ENCODE data around the gene KRTAP4-1.
"Not testable (repeated sequence)": the region's sequence is repeated elsewhere in the genome, so short reads cannot be mapped to it uniquely, and the experiment has no call there.

KRTAP4-1 gene

GRCh38 chr17:41184480-41184961 is at the start of gene KRTAP4-1:
KRTAP4-1 (minus strand) TSS chr17:41184911; CDS start chr17:41184854, 57 bp downstream.
- DNase-seq (ENCODE audit: low read depth): no peak
- no peak within 1 kb of the TSS for H3K4me3 ChIP-seq (ENCODE audit: low read depth, low read length)
- TF ChIP-seq, protein P1, sequence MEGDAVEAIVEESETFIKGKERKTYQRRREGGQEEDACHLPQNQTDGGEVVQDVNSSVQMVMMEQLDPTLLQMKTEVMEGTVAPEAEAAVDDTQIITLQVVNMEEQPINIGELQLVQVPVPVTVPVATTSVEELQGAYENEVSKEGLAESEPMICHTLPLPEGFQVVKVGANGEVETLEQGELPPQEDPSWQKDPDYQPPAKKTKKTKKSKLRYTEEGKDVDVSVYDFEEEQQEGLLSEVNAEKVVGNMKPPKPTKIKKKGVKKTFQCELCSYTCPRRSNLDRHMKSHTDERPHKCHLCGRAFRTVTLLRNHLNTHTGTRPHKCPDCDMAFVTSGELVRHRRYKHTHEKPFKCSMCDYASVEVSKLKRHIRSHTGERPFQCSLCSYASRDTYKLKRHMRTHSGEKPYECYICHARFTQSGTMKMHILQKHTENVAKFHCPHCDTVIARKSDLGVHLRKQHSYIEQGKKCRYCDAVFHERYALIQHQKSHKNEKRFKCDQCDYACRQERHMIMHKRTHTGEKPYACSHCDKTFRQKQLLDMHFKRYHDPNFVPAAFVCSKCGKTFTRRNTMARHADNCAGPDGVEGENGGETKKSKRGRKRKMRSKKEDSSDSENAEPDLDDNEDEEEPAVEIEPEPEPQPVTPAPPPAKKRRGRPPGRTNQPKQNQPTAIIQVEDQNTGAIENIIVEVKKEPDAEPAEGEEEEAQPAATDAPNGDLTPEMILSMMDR (IDR thresholded peaks at IDR 0.05; ENCODE audit: insufficient read depth, low read depth, low read length, missing control alignments): no peak

GRCh38 chr17:41232399-41233105 is 47.8 kb upstream of the KRTAP4-1 start, which contains the start of gene KRTAP9-3:
KRTAP9-3 (plus strand) TSS chr17:41232449; CDS start chr17:41232502, 53 bp downstream.
- DNase-seq (ENCODE audit: low read depth); H3K4me3 ChIP-seq (ENCODE audit: low read depth, low read length): not testable (repeated sequence)

GRCh38 chr17:41231731-41232130 is 47.0 kb upstream of the KRTAP4-1 start:
- TF ChIP-seq, protein P1 (IDR thresholded peaks at IDR 0.05; ENCODE audit: insufficient read depth, low read depth, low read length, missing control alignments): no peak
- DNase-seq (ENCODE audit: low read depth): no peak
- no peak overlapping the region for H3K4me3 ChIP-seq (ENCODE audit: low read depth, low read length)

GRCh38 chr17:41230094-41230493 is 45.4 kb upstream of the KRTAP4-1 start:
- no peak overlapping the region for H3K4me3 ChIP-seq (ENCODE audit: low read depth, low read length)
- TF ChIP-seq, protein P1 (IDR thresholded peaks at IDR 0.05; ENCODE audit: insufficient read depth, low read depth, low read length, missing control alignments): no peak
- no peak for DNase-seq (ENCODE audit: low read depth)

GRCh38 chr17:41226598-41227095 is 41.9 kb upstream of the KRTAP4-1 start, which contains the start of gene KRTAP9-2:
KRTAP9-2 (plus strand) TSS chr17:41226648; CDS start chr17:41226655, 7 bp downstream.
- not testable (repeated sequence) for H3K4me3 ChIP-seq (ENCODE audit: low read depth, low read length); DNase-seq (ENCODE audit: low read depth)

DNA sequence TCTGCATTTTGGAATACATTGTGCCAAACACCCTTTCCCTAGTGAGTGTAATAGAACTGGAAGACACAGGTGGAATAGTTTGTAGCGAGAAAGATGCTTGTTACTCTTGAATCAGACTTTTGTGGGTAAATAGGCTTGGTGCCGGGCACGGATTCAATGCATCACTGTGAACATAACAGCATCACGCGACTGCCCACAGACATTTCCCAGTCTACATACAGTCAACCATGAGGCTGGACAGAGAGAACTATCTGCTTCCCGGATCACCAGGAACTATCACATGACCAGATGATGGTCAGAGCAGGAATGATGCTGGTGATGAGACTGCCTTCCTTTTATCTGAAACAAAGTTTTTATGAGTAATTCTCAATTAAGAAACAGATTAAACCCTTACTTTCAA is 41.3 kb upstream of the KRTAP4-1 start:
- TF ChIP-seq, protein P1 (IDR thresholded peaks at IDR 0.05; ENCODE audit: insufficient read depth, low read depth, low read length, missing control alignments): no peak
- no peak overlapping the region for H3K4me3 ChIP-seq (ENCODE audit: low read depth, low read length)
- no peak for DNase-seq (ENCODE audit: low read depth)

- H3K4me3 ChIP-seq (ENCODE audit: low read depth, low read length): no peak overlapping the region
- TF ChIP-seq, protein P1 (IDR thresholded peaks at IDR 0.05; ENCODE audit: insufficient read depth, low read depth, low read length, missing control alignments): no peak
- no peak for DNase-seq (ENCODE audit: low read depth)
Measured at GRCh38 chr17:41223821-41224220, 39.1 kb upstream of the KRTAP4-1 start.

DNA sequence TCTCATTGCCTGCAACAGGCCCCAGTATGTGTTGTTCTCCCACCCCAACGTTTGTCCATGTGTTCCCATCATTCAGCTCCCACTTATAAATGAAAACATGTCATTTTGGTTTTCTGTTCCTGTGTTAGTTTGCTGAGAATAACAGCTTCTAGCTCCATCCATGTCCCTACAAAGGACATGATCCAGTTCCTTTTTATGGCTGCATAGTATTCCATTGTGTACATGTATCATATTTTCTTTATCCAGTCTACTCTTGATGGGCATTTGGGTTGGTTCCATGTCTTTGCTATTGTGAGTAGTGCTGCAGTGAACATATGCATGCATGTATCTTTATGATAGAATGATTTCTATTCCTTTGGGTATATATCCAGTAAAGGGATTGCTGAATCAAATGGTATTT is 31.0 kb upstream of the KRTAP4-1 start:
- H3K4me3 ChIP-seq (ENCODE audit: low read depth, low read length): no peak overlapping the region
- DNase-seq (ENCODE audit: low read depth): no peak
- TF ChIP-seq, protein P1 (IDR thresholded peaks at IDR 0.05; ENCODE audit: insufficient read depth, low read depth, low read length, missing control alignments): no peak

Data from GM12865 (cell line).